NCI-H2227 (cell line): ENCODE data around the gene FAM219A.
"Not testable (repeated sequence)": the region's sequence is repeated elsewhere in the genome, so short reads cannot be mapped to it uniquely, and the experiment has no call there.

Experiments used
- DNase-seq: peaks from one replicate; lab custom pipeline; 2025; ENCODE audit not compliant: unreplicated experiment; lab: John Stamatoyannopoulos, UW

The FAM219A gene

DNA sequence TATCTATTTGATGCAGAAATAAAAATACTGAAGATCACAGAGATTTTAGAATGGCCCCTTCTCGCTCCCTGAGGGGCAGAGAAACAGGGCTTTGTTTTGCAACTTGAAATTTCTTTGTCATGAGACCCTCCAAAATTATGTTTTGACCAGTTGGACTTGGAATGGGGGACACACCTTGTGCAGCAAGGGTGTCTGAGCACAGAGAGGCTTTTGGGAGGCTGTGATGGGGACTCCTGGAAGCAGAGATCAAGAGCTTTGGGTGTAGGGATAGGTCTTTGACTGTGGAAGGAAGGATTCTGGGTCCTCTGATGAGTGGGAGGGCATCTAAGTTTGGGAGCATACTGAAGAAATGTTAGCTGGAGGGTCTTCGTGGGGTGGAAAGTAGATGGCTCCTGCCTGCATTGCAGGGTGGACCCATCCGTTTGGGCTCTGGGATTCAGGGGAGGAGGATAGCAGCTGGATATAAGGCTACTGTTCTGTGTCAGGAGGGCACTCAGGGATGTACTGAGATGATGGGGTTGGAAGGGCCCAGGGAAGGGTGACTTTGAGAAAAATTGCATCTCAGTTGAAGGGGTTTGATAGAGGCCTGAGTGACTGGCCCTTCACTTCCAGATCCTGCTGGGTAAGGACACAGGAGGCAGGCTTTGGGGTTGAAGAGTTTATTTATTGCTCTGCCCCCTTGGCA is 79.9 kb downstream of the FAM219A start:
- no peak for DNase-seq

DNA sequence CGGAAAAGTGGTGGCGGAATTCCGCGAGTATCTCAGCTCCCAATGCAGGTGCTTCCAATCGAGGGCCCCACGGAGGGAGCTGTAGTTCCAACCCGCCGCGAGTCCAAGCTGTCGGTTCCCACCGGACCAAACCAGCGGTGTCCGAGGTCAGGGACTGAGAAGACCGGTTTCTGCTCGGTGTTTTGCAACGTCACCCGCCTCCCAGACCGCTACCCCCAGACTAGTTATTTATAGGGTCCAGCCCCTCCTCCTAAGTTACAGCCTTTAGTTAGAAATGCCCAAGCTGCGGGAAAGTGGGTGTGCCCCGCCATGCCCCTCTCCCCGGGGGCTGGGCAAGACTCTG is 81.0 kb downstream of the FAM219A start:
- peak; percentile 60 for DNase-seq

DNA sequence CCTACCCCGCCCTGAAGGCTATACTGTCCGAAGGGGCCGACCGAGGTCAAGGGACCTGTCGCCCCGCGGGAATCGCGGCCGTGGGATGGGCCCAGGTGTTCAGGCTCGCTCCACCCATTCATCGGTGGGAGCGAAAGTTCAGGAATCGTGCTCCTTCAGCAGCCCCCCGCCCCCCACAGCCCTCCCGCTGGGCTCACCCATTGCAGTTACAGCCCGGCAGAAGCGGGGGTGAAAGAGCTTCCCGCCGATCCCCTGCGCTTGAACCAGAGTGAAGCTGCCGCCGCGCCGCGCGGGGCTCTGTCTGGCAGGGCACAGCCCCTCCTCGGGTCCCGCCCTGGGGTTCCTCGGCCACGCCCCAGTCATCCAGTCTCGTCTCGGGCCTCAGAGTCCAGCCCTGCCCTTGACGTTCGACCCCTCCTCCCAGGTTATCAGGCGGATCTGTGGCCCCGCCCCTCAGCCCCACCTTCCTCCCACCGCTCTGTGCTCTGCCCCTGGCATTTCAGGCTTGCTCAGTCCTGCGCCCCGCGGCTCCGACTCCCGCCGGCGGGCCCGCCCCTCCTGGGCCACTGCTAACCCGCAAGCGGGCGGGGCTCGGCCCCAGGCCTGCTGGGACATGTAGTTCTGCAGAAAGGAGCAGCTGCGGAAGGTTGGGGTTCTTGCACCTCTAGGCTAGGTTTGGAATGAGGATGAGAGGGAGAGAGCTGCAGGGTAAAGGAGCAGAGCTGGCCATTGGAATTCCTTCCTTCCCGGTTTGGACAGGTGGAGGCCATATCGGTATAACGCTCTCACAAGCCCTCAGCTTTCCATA is 81.6 kb downstream of the FAM219A start, which contains the start of gene MYORG:
TSS of gene MYORG (minus strand) at position 303 of the 808 bp plus-strand sequence. CDS start 3,955 bp downstream, outside the sequence.
- DNase-seq = peak; percentile 92

DNA sequence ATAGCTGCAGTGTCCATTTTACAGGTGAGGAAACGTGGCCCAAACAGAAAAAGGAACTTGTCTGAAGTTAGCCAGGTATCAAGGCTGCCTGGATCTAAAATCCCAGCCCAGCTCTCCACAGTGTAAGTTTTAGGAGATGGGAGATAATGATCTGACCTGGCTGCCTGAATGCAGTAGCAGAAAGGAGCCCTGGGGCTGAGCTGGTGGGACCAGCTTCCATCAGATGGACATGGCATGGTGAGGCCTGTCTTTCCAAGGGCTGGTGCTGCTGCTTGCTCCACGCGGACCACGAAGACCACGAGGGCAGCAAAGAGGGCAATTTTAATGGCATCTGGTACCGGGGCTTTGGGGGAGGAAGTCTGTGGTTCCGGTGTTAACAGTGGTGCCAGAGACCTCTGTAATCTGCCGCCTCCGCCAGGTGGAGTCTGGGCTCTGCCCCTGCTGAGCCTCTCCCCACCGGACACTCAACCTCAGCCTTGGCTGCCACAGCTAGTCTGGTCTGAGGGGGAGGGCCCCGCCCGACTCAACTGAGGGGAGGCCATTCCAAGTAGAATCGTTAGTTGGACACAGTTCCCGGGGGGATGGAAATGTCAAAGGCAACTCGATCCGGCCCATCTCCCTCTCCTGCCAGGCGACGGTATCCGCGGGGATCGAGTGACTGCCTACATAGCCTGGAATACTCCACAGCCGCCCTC is 82.3 kb downstream of the FAM219A start:
- peak; percentile 31 for DNase-seq

DNA sequence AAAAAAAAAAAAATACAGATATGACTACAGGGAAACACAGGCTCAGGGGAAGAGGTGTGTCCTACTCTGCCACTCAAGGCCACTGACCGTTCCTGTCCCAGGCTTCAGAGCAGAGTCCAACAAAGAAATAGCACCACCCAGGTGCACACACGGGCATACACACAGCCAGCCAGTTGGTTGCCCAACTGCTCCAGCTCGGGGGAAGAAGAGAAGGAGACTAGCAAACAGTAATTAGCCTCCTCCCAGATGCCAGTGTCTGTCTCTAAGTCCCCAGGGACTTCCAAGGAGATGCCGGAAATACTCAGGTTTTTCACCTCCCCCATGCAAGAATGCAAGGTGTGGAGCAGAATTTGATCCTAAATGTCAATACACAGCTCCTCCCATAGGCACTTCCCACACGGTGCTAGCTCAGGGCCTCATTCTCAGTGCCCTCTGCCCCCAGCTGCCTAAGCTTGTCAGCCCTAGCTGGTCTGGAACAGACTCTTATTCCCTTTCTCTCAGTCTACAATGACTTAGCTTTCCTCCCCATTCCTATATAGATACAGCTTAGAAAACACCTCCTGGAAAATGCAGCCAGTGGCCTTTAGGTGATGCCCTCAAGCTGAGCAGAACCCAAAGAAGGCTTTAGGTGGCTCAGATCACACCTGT is 83.3 kb downstream of the FAM219A start:
- DNase-seq = no peak

DNA sequence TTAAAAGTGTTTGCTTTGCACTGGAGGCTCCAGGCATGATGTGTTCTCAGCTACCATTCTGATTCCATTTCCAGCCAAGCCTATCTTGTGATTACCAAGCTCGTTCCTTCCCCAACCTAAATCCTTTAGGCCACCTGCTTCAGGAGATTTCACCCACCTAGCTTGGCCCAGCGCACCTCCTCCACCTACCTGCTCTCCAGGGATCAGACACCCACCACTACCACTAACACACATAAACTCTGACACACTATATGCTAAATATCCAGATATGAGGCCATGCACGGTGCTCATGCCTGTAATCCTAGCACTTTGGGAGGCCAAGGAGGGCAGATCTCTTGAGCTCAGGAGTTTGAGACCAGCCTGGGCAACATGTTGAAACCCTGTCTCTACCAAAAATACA is 84.0 kb downstream of the FAM219A start:
- DNase-seq = no peak

DNA sequence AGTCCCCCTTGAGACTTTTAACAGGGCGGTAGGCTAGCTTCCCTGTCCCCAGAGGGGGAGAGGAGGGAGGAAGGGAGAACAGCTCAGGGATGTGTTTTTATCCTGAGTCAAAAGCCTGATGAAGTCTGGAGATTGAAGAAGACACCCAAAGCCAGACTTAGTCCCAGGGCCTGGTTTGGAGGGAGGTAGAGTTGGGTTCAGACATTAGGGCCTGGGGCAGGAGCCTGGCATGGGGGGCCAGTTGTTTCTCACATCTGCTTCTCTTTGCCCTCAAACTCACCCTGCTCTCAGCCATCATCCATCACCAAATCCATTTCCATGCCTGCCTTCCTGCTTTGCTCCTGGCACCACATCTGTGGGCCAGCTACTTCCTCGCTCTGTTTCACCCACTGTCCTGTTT is 84.6 kb downstream of the FAM219A start:
- no peak for DNase-seq

DNA sequence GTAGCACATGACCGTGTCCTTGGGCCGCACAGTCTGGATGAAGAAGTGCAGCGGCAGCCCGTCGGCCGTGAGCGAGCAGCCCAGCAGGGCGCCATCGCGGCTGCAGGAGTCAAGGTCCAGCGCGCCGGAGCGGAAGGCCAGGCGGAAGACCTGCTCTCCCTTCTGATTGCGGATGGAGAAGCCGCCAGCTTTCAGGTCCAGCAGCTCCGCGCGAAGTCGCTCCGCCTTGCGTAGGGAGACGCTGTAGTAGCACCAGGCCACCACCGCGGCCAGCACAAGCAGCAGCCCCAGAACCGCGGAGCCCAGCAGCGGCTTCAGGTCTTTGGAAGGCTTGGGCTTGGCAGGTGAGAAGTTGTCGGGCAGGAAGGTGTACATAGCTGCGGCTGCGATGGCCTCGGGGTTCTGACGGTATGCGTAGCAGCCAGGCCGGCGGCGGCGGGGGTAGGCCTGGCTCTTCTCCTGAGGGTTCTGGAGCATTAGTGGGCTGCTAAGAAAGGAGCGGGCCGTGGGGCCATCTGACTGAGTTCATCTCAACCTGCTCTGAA is 85.8 kb downstream of the FAM219A start:
- no peak for DNase-seq

DNA sequence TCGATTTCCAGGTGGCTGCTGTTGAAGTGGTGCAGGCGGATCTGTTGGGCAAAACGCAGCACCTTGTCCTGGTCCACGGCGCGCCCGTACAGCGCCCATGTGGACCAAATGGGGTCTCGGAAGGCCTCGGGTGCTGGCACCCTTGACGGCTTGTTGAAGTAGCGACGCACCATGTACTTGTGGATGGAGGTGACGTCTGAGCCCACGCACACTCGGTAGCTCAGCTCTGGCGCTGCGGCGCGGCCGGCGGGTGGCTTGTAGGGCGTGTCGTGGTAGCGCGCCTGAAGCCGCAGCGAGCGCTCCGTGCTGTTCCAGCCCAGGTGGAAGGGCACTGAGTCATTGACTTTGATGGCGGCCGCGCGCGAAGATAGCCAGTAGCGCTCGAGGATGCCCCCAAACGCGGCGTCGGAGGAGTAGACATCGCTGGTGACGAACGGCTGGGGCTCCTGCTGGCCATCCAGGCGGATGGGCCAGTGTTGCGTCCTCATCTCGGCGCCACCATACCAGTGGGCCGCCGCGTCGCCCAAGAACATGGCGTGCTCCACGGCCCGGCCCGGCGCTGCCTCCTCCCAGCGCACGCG is 86.4 kb downstream of the FAM219A start:
- no peak for DNase-seq

DNA sequence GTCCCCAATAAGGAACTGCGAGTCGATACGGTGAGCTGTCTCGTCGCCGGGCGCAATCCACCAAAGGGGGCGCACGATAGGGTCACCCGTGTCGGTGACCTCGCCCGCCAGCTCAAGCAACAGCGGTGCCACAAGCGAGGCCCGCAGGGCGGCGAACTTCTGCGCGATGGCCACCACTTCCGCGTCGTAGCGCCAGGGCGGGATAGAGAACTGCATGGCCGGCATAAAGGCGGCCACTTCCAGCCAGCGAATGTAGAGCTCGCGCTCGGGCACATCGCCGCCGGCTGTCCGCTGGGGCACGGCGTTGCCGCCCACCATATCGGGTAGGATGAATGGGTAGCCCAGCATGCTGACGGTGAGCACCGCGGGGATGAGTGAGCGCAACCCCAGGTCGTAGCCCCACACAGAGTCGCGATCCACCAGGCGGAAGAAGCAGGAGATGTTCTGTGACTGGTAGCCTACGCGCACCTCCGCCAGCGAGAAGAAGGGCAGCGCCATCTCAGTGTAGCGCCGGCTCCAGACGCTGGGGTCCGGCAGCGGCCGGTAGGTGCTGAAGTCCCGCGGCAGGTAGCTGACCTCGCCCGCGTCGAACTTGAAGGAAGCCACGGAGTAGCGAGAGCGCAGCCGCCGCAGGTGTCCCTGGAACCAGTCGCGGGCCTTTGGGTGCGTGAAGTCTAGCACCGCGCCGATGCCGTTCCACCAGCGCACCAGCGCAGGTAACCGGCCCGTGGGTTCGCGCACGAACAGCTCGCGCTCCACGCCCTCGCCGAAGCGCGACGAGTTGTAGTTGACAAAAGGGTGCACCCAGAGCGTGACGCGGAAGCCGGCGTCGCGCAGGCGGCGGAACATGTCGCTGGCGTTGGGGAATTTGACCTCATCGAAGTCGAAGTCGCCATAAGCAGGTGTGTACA is 87.1 kb downstream of the FAM219A start:
- no peak for DNase-seq

DNA sequence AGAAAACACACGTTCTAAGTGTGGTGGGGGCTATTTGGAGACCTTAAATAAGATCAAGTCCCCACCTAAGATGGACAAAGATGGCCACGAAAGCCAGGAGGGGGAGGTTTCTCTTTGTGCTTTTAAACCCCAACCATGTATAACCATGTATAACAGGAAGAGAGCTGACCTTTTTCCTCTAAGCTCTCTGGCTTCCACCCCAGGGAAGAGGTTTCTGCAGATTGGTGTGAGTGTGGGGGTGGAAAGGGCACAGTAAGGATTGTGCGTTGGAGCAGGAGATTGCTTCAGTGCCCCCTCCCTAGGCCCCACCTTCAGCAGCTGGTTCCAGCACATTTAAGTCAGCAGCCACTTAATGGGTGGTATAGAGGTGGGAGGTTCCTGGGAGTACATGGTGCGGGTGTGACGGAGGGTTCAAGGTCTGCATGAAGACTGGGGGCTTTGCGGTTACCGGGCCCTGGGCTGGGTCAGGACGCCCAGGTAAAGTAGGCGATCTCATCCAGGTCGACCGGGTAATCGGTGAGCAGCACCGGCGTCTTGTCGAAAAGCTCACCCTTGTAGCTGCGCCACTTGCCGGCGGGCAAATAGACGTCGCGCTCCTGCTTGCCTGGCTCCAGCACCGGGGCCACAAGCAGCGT is 87.9 kb downstream of the FAM219A start:
- no peak for DNase-seq

DNA sequence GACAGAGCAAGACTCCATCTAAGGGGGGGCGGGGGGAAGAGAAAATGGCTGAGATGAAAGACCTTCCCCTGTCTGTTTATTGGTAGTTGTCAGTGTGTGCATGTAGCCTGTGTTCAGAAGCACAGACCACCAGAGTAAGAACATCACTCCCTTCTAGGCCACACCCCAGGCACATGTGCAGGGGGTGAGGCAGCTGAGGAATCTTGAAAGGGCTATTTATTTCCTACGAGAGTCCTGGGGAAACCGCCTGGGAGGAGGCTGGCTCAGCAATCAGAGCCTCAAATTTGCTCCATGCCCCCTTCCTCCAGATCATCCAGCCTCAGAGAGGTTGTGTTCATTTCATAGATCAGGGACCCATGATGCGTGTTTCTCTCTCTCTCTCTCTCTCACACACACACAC is 88.7 kb downstream of the FAM219A start:
- no peak for DNase-seq

DNA sequence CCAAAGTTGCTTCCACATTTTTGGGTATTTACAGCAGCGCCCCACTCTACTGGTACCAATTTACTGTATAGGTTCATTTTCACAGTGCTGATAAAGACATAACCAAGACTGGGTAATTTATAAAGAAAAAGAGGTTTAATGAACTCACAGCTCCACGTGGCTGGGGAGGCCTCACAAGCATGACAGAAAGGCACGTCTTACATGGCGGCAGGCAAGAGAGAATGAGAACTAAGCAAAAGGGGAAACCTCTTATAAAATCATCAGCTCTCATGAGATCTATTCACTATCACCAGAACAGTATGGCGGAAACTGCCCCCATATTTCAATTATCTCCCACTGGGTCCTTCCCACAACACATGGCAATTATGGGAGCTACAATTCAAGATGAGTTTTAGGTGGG is 89.6 kb downstream of the FAM219A start:
- not testable (repeated sequence) for DNase-seq

DNA sequence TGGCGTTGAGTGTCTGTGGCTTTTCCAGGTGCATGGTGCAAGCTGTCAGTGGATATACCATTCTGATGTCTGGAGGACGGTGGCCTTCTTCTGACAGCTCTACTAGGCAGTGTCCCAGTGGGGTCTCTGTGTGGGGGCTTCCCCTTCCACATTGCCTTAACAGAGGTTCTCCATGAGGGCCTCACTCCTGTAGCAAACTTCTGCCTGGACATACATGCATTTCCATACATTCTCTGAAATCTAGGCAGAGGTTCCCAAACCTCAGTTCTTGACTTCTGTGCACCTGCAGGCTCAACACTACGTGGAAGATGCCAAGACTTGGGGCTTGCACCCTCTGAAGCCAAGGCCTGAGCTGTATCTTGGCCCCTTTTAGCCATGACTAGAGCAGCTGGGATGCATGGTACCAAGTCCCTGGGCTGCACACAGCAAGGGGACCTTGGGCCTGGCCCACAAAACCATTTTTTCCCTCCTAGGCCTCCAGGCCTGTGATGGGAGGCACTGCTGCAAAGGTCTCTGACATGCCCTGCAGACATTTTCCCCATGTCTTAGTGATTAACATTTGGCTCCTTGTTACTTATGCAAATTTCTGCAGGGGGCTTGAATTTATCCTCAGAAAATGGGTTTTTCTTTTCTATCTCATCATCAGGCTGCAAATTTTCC is 90.5 kb downstream of the FAM219A start:
- DNase-seq = not testable (repeated sequence)

DNA sequence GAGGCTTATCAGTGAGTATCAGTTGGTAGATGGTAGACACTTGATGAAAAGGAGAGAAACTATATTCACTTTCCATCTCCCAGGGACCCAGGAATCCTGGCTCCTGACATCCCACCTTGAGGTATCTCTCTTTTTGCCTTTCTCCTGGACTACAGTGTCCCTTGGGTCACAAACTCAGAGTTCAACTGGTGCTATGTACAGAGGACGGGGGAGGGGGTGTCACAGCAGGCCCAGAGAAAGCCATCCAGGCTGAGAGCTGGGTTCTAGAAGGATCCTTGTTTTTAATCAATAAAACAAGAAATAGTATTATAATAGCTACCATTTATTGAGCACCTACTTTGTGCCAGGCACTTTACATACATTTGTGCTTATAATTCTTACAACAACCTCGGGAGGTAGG is 92.0 kb downstream of the FAM219A start:
- no peak for DNase-seq

DNA sequence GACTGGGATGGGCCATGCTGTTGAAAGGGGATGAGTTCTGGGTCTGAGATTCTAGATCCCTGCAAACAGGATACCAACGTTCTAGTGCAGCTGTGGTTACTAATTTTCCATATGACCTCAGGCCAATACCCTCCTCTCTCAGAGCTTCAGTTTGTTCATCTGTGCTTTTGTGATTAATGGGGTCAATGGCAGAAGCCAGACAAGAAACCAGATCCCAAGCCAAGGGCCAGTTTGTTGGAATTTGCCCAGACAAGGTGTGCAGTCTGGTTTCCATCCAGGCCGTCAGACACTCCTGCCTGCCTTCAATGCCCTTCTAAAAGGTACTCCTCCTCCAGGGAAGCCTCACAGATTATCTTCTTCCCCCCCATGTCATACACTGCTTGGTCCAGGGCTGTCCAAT is 93.1 kb downstream of the FAM219A start:
- DNase-seq = no peak

DNA sequence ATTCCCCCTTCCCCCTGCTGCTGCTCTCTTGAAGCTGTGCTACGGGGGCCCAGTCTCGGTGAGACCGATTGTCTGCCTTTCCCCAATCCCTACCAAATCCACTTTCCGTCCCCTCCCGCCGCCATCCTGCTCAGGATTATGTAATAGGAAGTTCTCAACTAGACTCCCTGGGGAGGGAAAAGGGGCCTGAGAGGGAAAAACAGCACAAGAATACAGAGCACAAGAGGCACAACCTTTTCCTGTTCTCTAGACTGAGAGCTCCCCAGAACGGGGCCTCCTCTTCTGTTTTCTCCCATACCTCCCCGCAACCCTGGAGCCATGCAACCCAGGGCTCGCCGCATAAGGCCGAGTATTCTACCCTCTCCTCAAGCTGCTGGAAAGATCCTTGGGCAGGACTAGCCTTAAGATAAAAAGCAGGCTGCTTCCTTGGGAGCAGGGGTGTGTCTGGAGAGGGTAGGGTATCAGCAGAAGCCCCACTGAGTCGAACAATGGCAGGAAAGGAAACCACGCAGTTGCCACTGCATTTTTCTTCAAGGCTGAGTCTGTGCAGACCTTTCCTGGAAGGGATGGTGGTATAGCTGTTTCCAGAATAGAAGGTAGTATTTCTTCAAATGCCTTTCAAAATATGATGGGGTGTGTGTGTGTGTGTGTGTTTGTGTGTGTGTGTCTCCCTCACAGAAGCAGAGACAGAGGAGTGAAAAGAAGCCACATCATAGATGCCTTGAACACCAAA is 94.6 kb downstream of the FAM219A start:
- peak; percentile 23 for DNase-seq

DNA sequence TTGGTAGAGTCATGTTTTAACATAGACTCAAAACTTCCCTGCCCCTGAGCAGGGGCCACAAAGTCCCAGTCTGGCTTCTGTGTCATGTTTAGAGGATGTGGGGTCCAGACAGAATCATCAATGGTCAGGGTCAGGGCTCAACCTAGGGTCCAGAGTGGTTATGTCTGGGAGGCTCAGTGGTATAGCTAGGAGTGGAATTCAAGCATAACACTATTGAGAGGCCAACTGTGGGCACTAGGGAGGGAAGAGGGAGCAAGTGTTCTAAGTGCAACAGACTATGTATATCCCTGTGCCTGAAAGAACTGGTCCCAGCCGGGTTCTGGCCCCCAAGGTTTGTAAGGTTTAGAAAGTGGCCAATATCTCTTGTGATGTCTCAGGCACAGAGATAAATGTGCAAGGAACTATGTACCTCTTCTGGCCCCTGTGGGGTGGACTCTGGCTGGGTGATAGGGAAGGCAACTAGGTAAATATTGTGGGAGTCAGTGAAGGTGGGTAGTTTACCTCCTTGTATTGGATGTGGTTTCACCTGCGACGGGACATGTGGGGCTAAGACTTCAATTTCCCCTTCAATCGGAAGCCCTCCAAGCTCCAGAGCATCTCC is 95.7 kb downstream of the FAM219A start:
- no peak for DNase-seq
